Astrocyte of the spinal cord (primary cell): Measurements from ENCODE around the gene EIF5A.

Source experiments
- DNase-seq: peaks from one replicate; pipeline ENCODE4 v3.0.0; 2011; ENCODE audit warnings: low read depth, low spot score
- H3K4me3 ChIP-seq: 2 replicates; pipeline ENCODE4 v1.5.1; 2011; ENCODE audit warnings: low read depth, mild to moderate bottlenecking, low read length, moderate library complexity
- in situ Hi-C: cut with HindIII; loops from 2 replicates; pipeline ENCODE4 v1.10.0; 2017; ENCODE audit warnings: low sequenced_read_pairs
- TF ChIP-seq, protein P1 (sequence below): IDR thresholded peaks from 2 replicates; pipeline ENCODE4 v1.5.1; 2012; ENCODE audit warnings: low read depth, mild to moderate bottlenecking, low read length, inconsistent platforms

EIF5A gene

DNA sequence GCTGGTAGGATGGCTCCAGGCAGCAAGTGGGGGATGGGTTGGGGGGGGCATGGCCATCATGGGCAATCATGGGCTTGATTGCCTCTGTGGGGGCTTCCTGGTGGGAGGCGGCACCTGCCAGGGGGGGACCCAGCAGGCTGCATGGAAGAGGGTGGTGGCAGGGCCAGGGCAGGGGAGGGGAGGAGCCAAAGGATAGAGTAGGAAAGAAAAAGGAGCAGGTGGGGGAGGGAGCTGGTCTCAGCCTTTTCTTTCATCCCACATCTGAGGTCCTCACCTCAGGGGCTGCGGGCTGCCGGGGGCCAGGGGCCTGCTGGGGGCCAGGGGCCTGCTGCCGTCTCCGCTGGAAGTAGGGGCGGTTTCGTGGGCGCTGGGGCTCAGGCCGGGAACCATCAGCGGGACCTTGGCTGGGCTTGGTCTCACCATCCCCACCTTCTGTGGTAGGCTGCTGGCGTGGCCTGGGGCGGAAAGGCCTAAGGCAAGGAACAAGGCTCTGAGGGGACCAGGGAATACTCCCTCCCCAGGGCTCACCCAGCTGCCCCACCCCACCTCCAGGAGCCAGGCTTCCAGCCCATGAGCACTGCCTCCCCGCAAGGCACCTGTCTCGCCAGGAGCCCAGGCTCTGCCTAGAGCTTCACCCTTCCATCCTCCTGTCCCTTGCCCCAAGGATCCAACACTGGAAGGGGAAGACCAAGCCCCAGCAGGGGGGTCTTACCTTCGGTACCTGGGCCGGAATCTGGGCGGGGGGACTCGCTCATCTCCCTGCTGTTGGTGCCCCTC, 18.0 kb upstream of the EIF5A start:
- no peak overlapping the region for H3K4me3 ChIP-seq
- no peak for DNase-seq
- in situ Hi-C loops: no loop called here
- TF ChIP-seq, protein P1, sequence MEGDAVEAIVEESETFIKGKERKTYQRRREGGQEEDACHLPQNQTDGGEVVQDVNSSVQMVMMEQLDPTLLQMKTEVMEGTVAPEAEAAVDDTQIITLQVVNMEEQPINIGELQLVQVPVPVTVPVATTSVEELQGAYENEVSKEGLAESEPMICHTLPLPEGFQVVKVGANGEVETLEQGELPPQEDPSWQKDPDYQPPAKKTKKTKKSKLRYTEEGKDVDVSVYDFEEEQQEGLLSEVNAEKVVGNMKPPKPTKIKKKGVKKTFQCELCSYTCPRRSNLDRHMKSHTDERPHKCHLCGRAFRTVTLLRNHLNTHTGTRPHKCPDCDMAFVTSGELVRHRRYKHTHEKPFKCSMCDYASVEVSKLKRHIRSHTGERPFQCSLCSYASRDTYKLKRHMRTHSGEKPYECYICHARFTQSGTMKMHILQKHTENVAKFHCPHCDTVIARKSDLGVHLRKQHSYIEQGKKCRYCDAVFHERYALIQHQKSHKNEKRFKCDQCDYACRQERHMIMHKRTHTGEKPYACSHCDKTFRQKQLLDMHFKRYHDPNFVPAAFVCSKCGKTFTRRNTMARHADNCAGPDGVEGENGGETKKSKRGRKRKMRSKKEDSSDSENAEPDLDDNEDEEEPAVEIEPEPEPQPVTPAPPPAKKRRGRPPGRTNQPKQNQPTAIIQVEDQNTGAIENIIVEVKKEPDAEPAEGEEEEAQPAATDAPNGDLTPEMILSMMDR: no peak

DNA sequence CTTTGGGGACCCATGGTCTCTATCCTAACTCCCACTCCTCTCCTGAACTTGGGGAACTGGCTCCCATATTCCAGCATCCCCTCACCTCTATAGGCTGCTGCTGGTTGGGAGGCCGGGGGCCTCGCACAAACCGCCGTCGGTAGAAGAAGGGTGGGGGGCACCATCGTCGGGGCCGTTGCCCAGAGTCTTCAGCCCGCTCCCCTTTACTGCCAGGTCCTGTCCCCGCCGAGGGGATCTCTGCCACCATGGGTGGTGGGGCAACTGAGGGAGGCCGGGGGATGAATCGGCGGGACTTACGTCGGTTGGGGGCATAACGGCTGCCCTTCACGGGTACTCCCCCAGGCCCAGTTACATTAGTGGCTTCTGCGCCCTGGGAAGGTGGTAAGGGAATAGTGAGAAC, 17.3 kb upstream of the EIF5A start:
- in situ Hi-C loops: no loop called here
- TF ChIP-seq, protein P1: no peak
- H3K4me3 ChIP-seq: no peak overlapping the region
- DNase-seq: no peak

DNA sequence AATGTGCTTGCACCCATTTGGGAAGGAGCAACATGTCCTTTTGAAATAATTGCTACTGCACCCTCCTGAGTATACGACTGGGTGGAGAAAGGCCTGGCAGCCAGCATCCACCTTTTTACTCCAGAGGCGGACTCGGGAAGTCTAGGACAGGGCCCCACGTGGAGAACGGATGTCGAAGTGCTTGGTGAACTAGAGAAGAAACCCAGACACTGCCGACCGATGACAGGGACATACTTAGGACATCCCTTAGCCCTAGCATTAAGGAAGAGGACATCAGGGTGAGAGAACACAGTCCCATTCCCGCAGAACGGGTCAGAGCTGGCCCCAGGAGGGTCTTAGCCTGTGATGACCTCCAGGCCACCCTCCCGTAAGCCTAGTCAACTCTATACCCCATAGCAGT, 16.7 kb upstream of the EIF5A start:
- no peak overlapping the region for H3K4me3 ChIP-seq
- TF ChIP-seq, protein P1: no peak
- in situ Hi-C loops: no loop called here
- no peak for DNase-seq

DNA sequence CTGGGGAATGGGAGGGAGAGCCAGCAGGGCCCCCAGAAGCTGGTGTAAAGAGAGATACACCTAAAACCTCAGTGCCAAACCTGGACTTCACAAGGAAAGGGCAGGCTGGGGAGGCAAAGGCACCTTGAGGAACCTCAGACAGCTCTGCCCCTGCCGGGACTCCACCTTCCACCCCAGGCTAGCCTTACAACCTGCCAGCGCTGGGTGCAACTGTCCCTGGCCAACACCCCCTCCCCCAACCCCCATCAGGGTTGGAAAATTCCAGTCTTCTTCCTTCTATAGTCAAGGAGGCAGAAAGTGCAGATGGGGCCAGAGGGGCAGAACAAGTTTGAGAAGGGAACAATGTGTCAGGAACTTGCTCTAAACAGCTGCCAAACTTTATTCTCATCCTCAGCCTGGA, 15.2 kb upstream of the EIF5A start:
- TF ChIP-seq, protein P1: no peak
- DNase-seq: no peak
- in situ Hi-C loops: no loop called here
- H3K4me3 ChIP-seq: no peak overlapping the region

DNA sequence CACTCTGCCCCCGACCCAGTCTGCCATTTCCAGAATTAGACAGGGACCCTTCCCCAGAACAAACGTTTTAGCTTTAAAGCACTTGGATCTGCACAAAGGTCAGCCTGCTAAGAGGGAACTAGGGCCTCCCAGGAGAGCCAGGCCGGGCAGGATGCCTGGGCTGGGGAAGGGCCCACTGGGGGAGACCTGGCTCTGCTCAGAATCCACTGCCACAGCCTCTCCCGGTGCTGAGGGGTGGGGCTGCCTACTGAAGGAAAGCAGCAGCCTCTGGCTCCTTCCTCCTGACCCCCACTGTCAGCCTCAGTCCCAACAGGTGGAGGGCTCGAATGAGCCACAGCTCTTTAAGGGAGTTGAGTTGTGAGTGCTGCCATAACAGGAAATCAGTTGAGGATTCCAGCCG, 14.7 kb upstream of the EIF5A start:
- no peak for DNase-seq
- TF ChIP-seq, protein P1: no peak
- no peak overlapping the region for H3K4me3 ChIP-seq
- in situ Hi-C loops: no loop called here

DNA sequence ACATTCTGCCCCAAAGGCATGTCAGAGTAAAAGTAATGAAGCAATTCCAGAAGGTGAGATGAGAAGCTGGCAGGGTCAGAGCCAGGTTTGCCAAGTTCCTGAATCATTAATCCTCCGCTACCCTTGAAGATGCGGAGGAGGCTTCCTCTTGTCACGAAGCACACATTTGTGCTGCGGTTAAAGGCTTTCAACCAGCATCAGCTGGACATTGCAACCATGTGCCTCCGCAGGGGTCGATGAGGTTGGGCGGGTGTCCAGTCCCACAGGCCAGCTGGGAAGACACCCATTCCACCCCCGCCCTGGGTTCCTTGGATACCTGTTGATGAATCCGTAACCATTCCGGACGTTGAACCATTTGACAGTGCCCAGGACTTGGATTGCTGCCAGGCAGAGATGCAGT, 14.3 kb upstream of the EIF5A start:
- no peak overlapping the region for H3K4me3 ChIP-seq
- TF ChIP-seq, protein P1: no peak
- in situ Hi-C loops: no loop called here
- no peak for DNase-seq
